H1 (cell line): ENCODE results near the gene LAD1. TPM values are rescaled to one million over a fixed set of nuclear protein-coding genes. Genes with fewer than 3 reads are reported as not detected.

Experiments used
- CTCF ChIP-seq, 3 experiments: IDR thresholded peaks; 1 replicate in 2 of 3; 2 replicates in 1 of 3; pipeline versions ENCODE4 v1.5.1 to v1.6.1; 2011; ENCODE audit warnings: low read length in 3 of 3, mild to moderate bottlenecking in 3 of 3, inconsistent platforms in 2 of 3, low read depth in 1 of 3, moderate library complexity in 1 of 3; ENCODE audit not compliant: insufficient read depth in 1 of 3; ENCODE audit errors: control extremely low read depth in 1 of 3
- GTF2F1 ChIP-seq: IDR thresholded peaks from 2 replicates; pipeline ENCODE4 v1.6.1; 2012; ENCODE audit warnings: low read depth, low read length, improper control_type of control experiment, borderline replicate concordance
- polyA plus RNA-seq, 7 experiments: library from polyadenylated mRNA; depleted of rRNA in 3 of 7; stranded (reverse) in 5 of 7; unstranded in 2 of 7; fragments of >200 nt in 5 of 7; fragments of 200-250 nt in 2 of 7; gene quantifications; 1 replicate in 5 of 7; 2 replicates in 1 of 7; 4 replicates in 1 of 7; pipeline versions ENCODE4 v1.2.1 to v1.2.3, GENCODE V29; 2011 to 2013; ENCODE audit warnings: missing spikeins in 2 of 7, mixed read lengths in 2 of 7
- total RNA-seq: library from RNA; stranded (reverse); fragmentation: NEBNext Ultra II Directional; extraction: Animal tissue kit (Norgen Biotek cat#: 25700); gene quantifications from 2 replicates; pipeline ENCODE4 v1.2.1, GENCODE V29; 2021

Gene LAD1
- total and polyA plus RNA-seq, 2 of the 8 experiments (the other 6 are each of a cell fraction or from before 2014, with no cell fraction given) = 9.3 to 32.8 TPM

GRCh38 chr1:201348211-201348566, 50.9 kb downstream of the LAD1 start (continued):
- TF ChIP-seq CTCF (IDR thresholded peaks at IDR 0.05; ENCODE audit: control extremely low read depth in 1 of 3, insufficient read depth in 1 of 3, low read depth in 1 of 3, low read length in 3 of 3) (peak; percentile 82 to 86 (median 85)), GTF2F1 (no peak)
